ENCODE results near the gene MED6.

MED6 gene, protein sequence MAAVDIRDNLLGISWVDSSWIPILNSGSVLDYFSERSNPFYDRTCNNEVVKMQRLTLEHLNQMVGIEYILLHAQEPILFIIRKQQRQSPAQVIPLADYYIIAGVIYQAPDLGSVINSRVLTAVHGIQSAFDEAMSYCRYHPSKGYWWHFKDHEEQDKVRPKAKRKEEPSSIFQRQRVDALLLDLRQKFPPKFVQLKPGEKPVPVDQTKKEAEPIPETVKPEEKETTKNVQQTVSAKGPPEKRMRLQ

DNA sequence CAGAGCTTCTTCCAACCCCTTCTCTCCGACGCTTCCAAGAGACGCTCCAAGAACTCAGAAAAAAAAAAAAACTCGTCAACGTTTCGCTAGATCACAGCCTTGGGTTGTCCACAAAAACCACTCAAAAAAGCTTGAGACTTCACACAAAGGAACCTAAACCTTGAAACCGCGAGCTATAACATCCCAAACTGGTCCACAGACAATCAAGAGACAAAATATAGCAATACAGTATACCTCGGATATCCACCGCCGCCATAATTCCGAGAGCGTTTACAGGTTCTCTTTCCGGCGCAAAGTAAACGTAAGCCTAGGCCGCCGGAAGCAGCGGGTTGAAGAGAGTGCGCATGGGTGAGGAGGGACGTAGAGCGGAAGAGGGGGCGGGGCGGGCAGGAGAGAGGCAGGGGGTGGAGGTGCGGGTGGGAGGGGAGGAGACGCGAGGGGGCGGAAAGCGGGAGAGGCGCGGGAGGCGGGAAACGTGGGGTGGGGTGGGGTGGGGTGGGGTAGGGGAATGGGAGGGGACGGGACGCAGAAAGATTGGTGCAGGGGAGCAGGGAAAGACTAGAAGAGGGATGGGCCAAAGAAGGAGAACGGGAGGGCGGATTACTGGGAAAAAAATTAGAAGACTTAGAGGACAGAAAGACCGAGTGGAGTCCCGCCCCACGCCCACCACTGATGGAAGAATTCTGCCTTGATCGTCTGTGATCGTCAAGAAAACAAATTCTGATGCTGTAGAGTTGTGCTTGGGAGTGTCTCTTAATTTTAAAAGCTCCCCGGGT lies at the start of gene MED6:
Gene MED6 (minus strand): TSS at position 274 of the 776 bp plus-strand sequence. CDS start 18 bp downstream, at position 256.
- Histone ChIP-seq H3K27me3 (ENCODE audit: low read depth) (peaks cover 4% of the 10 kb centered on the region; the same call in 1 of the 2 replicates), H3K4me3 (peak within 1 kb of the TSS; percentile 88), H3K36me3 (replicated peaks) (peaks cover 15% of the 10 kb centered on the region), H3K4me1 (peaks cover 12% of the 10 kb centered on the region), H3K9me3 (no peaks in the 10 kb centered on the region)
- in situ Hi-C loops (cut with MboI; ENCODE audit: low sequenced_read_pairs): no loop called here
- peak; percentile 95 to 98 for DNase-seq (ENCODE audit: low spot score in 2 of 2)

DNA sequence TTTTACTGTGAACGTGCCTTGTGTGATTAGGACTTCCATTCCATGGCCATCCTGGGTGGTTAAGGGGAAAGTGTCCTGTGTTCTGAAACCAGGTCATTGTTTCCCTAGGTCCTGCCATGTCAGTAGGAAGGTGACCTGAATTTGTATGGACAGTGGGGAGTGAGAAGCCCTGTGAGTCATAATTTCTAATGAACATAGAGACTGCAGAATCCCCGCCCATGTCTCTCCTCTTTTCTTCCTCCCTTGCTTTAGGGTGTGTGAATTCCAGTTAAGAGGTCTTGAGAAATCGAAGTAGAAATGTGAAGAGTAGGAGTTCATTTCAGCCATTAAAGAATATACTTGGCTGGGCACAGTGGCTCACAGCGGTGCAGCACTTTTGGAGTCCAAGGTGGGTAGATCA lies 49.3 kb upstream of the MED6 start:
- Histone ChIP-seq H3K36me3 (replicated peaks) (no peaks in the 10 kb centered on the region; the same call in 1 of the 2 replicates), H3K4me1 (no peaks in the 10 kb centered on the region; the same call in 1 of the 2 replicates), H3K4me3 (no peak overlapping the region), H3K9me3 (no peaks in the 10 kb centered on the region), H3K27me3 (ENCODE audit: low read depth) (no peaks in the 10 kb centered on the region)
- in situ Hi-C loops (cut with MboI; ENCODE audit: low sequenced_read_pairs): no loop called here
- no peak for DNase-seq (ENCODE audit: low spot score in 2 of 2)

DNA sequence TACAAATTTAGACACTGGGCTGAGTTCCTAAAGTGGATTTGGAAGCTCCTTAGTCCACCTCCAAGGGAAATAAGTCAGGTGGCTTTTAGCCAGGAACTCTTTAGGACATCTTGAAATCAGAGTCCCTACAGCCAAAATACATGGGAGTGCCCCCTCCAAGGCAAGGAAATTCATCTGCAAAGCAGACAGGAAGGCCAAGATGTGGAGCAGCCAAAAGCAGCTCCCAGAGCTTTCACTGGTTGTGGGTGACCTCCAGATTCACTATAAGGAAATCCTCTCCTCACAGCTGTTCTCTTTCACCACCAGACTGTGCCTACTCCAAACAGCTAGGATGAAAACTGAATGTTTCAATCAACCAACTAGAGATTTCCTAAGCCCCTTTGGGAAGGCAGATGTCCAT lies 47.9 kb upstream of the MED6 start:
- no peaks in the 10 kb centered on the region; the same call in 1 of the 2 replicates for H3K36me3 ChIP-seq (replicated peaks)
- H3K27me3 ChIP-seq (ENCODE audit: low read depth): no peaks in the 10 kb centered on the region
- H3K9me3 ChIP-seq: no peaks in the 10 kb centered on the region
- H3K4me3 ChIP-seq: no peak overlapping the region
- DNase-seq (ENCODE audit: low spot score in 2 of 2): no peak
- in situ Hi-C loops (cut with MboI; ENCODE audit: low sequenced_read_pairs): no loop called here
- H3K4me1 ChIP-seq: peaks cover 6% of the 10 kb centered on the region

DNA sequence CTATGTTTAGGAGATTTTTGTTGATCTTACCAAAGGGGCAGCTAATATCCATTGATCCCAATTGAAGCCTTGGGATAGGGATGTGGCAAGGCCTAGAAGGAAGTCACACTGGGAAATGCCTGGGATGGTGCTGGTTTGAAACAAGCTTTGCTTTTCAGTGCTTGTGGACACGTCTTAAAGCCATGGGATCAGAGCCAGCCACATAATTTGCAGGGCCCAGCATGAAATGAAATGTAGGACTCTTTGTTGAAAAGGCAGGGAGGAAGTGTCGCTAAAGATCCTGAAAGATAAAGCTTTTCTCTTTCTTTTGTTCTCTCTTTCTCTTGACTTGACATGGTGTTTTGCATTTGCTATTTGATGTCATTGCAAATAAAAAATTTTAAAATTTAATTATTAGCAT lies 46.2 kb upstream of the MED6 start:
- no peak for DNase-seq (ENCODE audit: low spot score in 2 of 2)
- Histone ChIP-seq H3K36me3 (replicated peaks) (no peaks in the 10 kb centered on the region; the same call in 1 of the 2 replicates), H3K27me3 (ENCODE audit: low read depth) (no peaks in the 10 kb centered on the region), H3K4me1 (peaks cover 12% of the 10 kb centered on the region), H3K4me3 (no peak overlapping the region), H3K9me3 (no peaks in the 10 kb centered on the region)
- in situ Hi-C loops (cut with MboI; ENCODE audit: low sequenced_read_pairs): no loop called here

DNA sequence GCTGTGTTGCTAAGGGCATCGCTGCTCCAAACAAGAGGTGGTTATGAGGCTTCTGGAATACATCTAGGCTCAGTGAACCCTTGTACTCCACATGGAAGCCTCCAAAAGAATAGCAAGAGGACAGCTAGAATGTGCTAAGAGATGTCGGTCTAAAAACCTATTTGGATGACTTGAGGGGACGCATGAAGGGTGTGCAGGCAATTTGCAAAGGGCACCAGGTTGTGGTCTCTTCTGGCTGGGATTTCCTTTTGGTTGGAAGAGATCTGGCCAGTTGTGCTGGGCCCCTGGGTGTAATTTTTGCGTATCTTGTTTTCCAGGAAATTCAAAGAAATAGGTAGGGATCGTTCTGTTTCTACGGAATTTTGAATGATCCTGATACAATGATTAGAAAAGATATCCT lies 45.4 kb upstream of the MED6 start:
- Histone ChIP-seq H3K4me1 (peaks cover 14% of the 10 kb centered on the region), H3K4me3 (no peak overlapping the region), H3K36me3 (replicated peaks) (no peaks in the 10 kb centered on the region; the same call in 1 of the 2 replicates), H3K27me3 (ENCODE audit: low read depth) (peaks cover 3% of the 10 kb centered on the region), H3K9me3 (no peaks in the 10 kb centered on the region)
- in situ Hi-C loops (cut with MboI; ENCODE audit: low sequenced_read_pairs): no loop called here
- no peak for DNase-seq (ENCODE audit: low spot score in 2 of 2)

DNA sequence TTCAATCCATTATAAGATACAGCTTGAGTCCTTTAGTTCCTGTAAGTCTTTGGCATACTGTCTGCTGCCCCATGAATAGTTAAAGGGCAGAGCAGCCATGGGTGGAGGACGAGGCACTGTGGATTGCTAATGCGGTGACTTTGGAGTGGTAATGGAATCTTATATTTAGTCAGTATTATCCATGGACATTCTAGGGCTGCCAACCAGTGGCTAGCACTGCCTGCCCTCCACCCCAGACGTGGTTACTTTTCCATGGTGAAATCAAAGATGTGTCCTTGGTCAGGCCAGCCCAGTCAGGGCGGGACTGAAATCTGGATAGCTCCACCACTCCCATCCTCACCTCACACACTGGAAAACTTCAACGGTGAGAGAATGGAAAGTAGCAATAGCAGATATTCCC lies 43.5 kb upstream of the MED6 start:
- no peaks in the 10 kb centered on the region for H3K9me3 ChIP-seq
- in situ Hi-C loops (cut with MboI; ENCODE audit: low sequenced_read_pairs): no loop called here
- H3K4me3 ChIP-seq: no peak overlapping the region
- peaks cover 15% of the 10 kb centered on the region for H3K27me3 ChIP-seq (ENCODE audit: low read depth)
- peaks cover 20% of the 10 kb centered on the region for H3K4me1 ChIP-seq
- no peaks in the 10 kb centered on the region; the same call in 1 of the 2 replicates for H3K36me3 ChIP-seq (replicated peaks)
- DNase-seq (ENCODE audit: low spot score in 2 of 2): no peak

DNA sequence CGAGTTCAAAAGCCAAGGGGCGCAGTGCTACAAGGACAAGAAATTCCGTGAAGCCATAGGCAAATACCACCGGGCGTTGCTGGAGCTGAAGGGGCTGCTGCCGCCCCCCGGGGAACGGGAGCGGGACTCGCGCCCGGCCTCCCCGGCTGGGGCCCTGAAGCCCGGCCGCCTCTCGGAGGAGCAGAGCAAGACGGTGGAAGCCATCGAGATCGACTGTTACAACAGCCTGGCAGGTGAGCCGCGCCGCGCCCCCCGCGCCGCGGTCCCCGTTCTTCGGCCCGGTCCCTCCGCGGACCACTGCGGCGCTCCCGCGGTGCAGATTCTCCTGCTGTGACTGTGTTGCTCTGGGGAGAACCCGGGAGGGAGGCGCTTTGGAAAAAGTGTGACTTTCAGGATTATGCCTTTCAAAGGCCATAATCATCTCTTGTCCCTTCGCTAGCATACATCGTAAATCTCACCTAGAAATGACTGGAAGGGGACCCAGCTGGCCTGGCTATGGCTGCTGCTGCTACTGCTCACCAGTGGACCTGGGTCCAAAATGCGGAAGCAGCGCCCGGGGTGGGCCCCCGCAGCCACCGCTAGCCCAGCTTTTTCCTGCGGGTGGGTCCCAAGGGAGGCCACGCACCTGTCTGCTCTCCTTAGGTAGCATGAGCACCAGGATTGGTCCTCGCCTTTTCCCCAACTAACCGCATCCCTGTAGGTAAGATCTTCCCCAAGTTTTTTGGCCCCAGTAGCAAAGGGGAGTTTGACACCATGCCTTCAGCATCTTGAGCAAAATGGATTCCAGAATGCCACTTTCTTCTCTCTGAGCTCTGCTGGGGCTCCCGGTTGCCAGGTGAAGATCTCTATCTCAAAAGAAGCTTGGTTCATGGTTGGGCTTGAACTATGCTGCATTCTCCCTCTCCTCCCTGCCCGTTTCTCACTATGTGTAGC lies 42.1 kb upstream of the MED6 start:
- peak; percentile 9 to 35 for DNase-seq (ENCODE audit: low spot score in 2 of 2)
- Histone ChIP-seq H3K4me3 (peak overlapping the region; percentile 70), H3K36me3 (replicated peaks) (no peaks in the 10 kb centered on the region), H3K27me3 (ENCODE audit: low read depth) (peaks cover 22% of the 10 kb centered on the region), H3K9me3 (no peaks in the 10 kb centered on the region), H3K4me1 (peaks cover 20% of the 10 kb centered on the region)
- in situ Hi-C loops (cut with MboI; ENCODE audit: low sequenced_read_pairs): no loop called here

DNA sequence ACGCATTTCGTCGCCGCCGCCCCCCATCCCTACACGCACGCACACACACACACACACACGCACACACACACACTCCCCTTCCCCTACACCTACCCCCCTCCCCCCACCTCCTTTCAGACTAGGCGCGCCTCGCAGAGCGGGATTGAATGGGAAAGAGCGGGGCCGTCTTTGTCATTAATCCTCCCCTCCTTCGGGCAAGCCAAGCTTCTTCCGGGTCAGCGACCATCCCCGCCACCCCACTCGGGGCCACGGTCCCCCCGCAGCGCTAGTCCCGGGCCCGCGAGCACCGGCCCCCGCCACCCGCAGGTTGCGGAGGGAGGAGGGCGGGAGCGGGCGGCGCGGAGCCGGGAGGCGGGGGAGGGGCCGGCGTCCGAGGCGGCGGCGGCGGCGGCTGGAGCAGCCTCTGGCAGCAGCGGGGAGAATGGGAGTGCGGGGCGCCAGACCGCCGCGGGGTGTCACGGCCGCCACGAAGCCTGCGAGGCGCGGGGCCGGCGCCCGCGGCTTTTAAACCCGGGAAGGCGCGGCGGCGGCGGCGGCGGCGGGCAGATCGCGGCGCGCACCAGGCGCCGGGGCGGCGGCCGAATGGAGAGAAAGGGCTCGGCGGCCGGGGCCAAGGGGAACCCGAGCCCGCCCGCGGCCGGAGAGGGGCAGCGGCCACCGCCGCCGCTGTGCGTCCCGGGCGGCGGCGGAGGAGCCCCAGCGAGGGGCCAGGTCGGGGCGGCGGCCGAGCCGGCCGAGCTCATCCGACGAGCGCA lies 41.3 kb upstream of the MED6 start, which contains the start of gene TTC9:
Gene TTC9 (plus strand): TSS at position 369 of the 755 bp plus-strand sequence. CDS start 214 bp downstream, at position 583.
- in situ Hi-C loops (cut with MboI; ENCODE audit: low sequenced_read_pairs): no loop called here
- DNase-seq (ENCODE audit: low spot score in 2 of 2): peak; percentile 13 to 61
- Histone ChIP-seq H3K4me1 (peaks cover 20% of the 10 kb centered on the region), H3K36me3 (replicated peaks) (no peaks in the 10 kb centered on the region), H3K27me3 (ENCODE audit: low read depth) (peaks cover 22% of the 10 kb centered on the region), H3K4me3 (peak within 1 kb of the TSS; percentile 70), H3K9me3 (no peaks in the 10 kb centered on the region)

DNA sequence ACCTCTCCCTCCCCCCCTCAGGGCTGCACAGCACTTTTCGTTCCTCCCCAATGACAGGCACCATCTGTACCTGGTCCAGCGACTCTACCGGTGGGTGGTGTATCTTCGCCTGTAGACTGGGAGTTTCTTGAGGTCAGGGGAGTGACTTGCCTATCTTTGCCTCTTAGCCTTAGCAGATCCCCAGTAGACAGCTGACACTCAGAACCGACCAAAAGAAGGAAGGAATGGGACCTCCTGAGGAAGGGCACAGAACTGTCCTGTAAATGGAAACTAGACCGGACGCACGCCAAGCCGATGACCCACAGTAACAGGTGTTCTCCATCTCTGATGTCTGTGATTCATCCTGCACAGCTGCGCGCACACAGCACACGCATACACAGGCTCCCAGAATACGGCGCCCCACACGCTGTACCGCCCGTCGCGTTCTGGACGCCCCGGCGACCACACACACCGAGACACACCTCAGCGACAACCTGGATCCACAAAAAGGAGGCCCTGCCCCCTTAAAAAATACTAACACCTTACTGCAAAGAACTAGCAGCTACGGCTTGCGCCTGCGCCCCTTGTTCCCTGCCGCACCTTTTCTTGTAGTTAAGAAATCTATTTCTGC lies 40.6 kb upstream of the MED6 start:
- in situ Hi-C loops (cut with MboI; ENCODE audit: low sequenced_read_pairs): no loop called here
- peak in 1 of 2 experiments; percentile 25 for DNase-seq (ENCODE audit: low spot score in 2 of 2)
- Histone ChIP-seq H3K27me3 (ENCODE audit: low read depth) (peaks cover 22% of the 10 kb centered on the region), H3K9me3 (no peaks in the 10 kb centered on the region), H3K36me3 (replicated peaks) (no peaks in the 10 kb centered on the region), H3K4me1 (peaks cover 20% of the 10 kb centered on the region), H3K4me3 (peak overlapping the region; percentile 48)

DNA sequence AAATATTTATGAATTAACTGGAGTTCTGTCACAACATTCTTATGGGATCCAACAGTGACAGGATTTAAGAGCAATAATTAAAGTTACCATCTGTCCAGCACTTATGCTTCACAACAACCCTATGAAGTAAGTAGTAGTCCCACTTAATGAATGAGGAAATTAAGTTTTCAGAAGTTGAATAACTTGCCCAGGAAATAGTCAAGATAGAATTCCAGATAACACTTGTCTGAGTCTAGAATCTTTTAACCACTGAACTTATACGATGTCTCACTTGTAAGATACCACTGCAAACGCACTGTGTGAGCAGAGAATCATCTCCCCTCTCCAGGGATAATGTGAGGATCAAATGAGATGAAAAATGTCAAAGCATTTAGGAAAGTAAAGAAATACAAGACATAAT lies 38.0 kb upstream of the MED6 start:
- Histone ChIP-seq H3K9me3 (no peaks in the 10 kb centered on the region), H3K36me3 (replicated peaks) (no peaks in the 10 kb centered on the region), H3K27me3 (ENCODE audit: low read depth) (peaks cover 22% of the 10 kb centered on the region), H3K4me3 (no peak overlapping the region), H3K4me1 (peaks cover 15% of the 10 kb centered on the region)
- no peak for DNase-seq (ENCODE audit: low spot score in 2 of 2)
- in situ Hi-C loops (cut with MboI; ENCODE audit: low sequenced_read_pairs): no loop called here

DNA sequence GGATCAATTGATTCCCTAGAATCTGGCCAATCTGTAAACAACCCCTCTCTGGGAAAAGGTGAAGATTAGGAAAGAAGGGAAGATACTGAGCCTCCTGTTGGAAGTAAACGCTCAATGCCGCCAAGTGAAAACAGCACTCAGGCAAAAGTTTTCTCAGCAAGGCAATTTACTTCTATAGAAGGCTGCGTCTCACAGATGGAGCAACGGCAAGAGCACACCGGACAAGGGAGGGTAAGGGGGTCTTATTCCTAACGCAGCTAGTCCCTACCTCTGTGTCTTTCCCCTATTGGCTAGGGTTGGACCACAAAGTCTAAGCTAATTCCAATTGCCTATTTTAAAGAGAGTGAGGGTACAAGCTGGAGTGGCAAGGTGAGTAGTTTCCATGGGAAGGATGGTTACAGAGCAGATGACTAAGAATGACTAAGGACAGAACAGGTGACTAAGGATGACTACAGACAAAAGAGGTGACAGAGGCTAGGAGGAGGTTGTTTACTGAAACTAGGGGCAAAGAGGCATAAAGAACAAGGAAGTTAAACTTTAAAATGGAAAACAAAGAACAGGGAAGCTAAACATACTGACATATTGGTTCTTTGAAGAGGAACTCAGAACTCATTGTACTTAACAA lies 35.6 kb upstream of the MED6 start:
- peaks cover 8% of the 10 kb centered on the region for H3K4me1 ChIP-seq
- H3K27me3 ChIP-seq (ENCODE audit: low read depth): peaks cover 23% of the 10 kb centered on the region
- H3K36me3 ChIP-seq (replicated peaks): no peaks in the 10 kb centered on the region
- no peaks in the 10 kb centered on the region for H3K9me3 ChIP-seq
- in situ Hi-C loops (cut with MboI; ENCODE audit: low sequenced_read_pairs): no loop called here
- no peak overlapping the region for H3K4me3 ChIP-seq
- no peak for DNase-seq (ENCODE audit: low spot score in 2 of 2)

DNA sequence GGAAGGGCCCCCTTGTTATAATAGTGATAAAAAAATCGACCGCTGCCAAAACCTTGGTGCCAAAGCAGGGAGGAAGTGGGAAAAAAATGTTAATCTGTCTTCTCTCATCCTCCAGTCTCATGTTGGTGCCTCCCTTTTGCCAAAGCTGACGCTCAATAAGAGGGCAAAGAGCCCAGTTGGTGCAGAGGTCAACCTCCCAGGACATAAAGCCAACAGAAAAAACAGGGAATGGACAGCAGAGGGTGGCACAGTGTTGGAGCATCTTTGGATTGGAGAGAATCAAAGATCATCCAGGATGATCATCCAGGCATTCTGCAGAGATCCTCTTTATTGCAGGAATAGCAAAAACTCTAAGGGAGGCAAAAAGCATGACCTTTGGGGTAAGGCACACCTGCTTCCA lies 31.5 kb upstream of the MED6 start:
- H3K36me3 ChIP-seq (replicated peaks): no peaks in the 10 kb centered on the region
- no peak for DNase-seq (ENCODE audit: low spot score in 2 of 2)
- H3K4me3 ChIP-seq: no peak overlapping the region
- H3K9me3 ChIP-seq: peaks cover 3% of the 10 kb centered on the region; the same call in 1 of the 2 replicates
- H3K4me1 ChIP-seq: no peaks in the 10 kb centered on the region
- H3K27me3 ChIP-seq (ENCODE audit: low read depth): peaks cover 12% of the 10 kb centered on the region; the same call in 1 of the 2 replicates
- in situ Hi-C loops (cut with MboI; ENCODE audit: low sequenced_read_pairs): no loop called here
